Hematopoietic multipotent progenitor cell treated with erythropoietin and hydrocortisone succinate and interleukin-3 and kit ligand, for 15 days (in vitro differentiated cells): ENCODE data around the gene SH3GLB1.
A peak's percentile ranks its signal among the peaks of the same experiment; 100 is the strongest.

Source experiments
- DNase-seq: peaks from one replicate; pipeline ENCODE4 v3.0.0-alpha.2; 2015; ENCODE audit warnings: low spot score

Gene SH3GLB1

GRCh38 chr1:86733340-86733739, 29.0 kb downstream of the SH3GLB1 start:
- no peak for DNase-seq

DNA sequence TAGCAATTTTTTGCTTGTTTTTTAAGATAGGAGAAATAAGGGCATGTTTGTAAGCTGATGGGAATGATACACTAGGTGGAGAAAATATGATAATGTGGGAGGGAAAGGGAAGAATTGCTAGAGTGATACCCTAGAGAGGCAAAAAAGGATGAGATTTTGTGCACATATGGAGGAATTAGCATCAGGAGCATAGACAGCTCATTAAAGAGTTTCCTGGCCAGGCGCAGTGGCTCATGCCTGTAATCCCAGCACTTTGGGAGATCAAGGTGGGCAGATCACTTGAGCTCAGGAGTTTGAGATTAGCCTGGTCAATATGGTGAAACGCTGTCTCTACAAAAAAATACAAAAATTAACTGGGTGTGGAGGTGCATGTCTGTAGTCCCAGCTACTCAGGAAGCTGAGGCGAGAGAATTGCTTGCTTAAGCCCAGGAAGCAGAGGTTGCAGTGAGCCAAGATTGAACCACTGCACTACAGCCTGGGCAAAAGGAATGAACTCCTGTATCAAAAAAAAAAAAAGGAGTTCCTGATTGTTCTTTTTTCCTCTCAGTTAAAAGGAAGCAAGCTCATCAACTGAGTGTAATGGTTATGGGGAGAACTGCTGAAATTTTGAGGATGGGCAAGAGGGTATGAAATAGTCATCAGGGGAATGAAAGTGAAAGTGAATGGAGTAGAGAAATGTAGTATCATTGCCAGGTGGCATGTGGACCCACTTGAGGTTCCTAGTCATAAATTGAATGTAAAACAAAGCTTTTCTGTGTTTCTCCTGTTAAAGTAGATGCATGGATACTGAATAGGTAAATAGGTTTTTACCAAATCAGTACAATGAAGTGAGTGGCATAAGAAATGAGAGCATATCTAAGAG, 35.5 kb downstream of the SH3GLB1 start:
- no peak for DNase-seq

- DNase-seq, result peak; percentile 76
Observed at GRCh38 chr1:86741947-86742572, 37.7 kb downstream of the SH3GLB1 start.

GRCh38 chr1:86747304-86747703, 42.9 kb downstream of the SH3GLB1 start:
- no peak for DNase-seq

DNA sequence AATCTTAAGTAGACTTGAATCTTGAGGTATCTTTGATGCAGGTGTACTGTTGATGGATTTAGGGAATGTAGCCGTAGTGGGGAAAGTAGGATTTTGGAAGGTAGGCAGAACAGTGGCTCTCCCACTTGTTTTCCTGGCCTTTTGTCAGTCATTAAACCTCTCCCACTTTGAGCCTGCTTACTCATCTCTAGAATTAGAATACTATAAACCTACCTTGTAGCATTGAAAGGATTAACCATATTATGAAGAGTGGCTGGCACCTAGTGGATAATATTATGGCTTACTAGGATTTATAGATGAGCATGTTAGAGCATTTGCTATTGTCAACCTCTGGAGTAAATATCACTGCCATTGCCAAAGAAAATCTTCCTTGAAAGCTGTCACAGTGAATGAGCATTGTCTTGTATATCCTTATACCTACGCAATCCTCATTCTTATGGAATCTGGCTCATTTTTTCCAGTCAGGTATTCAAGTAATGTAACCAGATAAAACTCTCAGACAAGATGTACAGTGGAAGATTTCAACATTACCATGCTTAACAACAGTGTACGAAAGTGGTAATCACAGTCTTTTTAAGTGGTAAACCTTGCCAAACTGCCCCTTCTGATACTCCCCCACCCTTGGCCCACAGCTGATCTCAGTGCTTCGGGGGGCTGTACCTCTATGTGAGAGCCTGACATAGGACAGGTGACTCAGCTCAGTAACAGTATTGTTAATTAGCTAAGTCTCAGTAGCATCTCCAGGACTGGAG, 44.4 kb downstream of the SH3GLB1 start:
- no peak for DNase-seq

GRCh38 chr1:86750076-86750475, 45.7 kb downstream of the SH3GLB1 start:
- DNase-seq, result no peak

DNA sequence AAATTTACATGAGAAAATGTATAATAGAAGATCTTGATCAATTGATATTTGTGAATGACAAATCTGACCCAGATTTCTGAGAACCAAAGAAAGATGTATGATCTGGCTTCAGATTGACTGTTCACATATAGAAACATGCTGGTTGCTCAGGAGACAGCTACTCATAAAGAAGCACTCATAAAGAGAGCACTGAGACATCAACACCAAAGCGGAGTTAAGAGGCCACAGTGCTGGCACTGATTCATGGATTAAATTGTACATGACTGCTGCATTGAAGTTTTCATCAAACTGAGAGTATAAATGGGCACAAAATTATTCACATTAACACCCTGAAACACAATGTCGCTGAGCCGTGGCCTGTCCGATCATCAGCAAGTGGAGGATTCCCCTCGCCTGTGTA, 46.2 kb downstream of the SH3GLB1 start:
- no peak for DNase-seq

DNA sequence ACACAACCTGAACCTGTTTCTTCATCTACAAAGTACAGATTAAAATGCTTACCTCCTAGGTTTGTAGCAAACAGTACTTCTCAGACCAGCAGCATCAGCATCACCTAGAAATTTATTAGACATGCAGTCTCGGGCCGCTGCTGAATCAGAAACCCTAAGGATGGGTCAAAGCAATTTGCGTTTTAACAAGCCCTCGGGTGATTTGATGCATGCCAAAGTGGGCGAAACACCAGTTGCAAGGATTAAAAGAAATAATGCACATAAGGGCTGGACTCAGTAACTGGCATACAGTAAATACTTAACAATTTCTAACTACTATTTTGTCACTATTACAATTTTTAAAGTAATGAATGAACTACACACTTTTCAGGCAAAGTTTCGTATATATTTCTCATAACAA, 47.5 kb downstream of the SH3GLB1 start:
- no peak for DNase-seq

DNA sequence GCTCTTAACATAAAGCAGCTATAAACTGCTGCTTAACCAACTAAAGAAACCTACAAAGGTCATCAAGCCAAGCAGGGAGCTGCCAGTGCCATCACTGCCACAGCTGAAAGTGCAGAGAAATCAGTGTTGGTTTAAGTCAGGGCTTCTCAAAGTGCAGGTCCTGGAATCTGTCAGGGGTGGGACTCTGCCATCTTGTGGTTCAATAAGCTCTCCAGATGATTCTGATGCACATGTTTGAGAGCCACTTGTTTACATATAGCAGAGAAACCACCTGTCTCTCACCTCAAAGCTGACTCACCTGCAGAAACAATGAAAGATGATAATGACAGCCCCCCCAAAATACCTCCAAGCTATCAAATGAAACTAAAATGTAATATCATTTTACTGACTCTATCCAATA, 49.3 kb downstream of the SH3GLB1 start:
- DNase-seq, result no peak

GRCh38 chr1:86754265-86754974, 50.0 kb downstream of the SH3GLB1 start:
- DNase-seq, result no peak

- DNase-seq, result no peak
Observed at GRCh38 chr1:86756062-86756406, 51.7 kb downstream of the SH3GLB1 start.

GRCh38 chr1:86757272-86757984, 53.1 kb downstream of the SH3GLB1 start:
- no peak for DNase-seq

GRCh38 chr1:86758570-86758969, 54.2 kb downstream of the SH3GLB1 start:
- no peak for DNase-seq

- DNase-seq, result no peak
Observed at GRCh38 chr1:86760199-86760598, 55.8 kb downstream of the SH3GLB1 start.

GRCh38 chr1:86762336-86762735, 58.0 kb downstream of the SH3GLB1 start:
- no peak for DNase-seq

DNA sequence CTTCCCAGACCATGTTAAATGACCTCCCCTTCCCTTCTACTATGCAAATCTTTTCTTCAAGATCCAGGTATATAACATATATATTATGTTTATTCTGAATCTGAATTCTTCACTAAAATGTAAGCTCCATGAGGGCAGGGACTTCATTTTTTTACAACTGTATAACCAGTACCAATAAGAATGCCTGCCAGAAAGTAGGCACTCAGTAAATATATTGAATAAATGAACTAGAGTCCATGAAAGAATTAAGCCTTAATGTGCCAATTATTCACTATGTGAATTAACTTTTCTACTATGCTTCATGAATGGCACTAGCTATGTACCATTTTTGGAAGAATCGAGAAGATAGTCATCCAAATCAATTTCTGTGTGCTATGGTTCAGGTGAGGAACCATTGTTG, 60.1 kb downstream of the SH3GLB1 start:
- DNase-seq, result no peak

- DNase-seq, result peak; percentile 16
Observed at GRCh38 chr1:86765073-86765472, 60.7 kb downstream of the SH3GLB1 start.

DNA sequence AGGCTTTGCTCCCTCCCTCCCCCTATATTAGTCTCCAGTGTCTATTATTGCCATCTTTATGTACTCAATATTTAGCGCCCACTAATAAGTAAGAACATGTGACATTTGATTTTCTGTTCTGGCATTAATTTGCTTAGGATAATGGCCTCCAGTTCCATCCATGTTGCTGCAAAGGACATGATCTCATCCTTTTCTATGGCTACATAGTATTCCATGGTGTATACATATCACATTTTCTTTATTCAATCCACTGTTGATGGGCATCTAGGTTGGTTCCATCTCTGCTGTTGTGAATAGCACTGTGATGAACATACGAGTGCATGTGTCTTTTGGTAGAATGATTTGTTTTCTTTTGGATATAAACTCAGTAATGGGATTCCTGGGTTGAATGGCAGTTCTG, 61.3 kb downstream of the SH3GLB1 start:
- no peak for DNase-seq

DNA sequence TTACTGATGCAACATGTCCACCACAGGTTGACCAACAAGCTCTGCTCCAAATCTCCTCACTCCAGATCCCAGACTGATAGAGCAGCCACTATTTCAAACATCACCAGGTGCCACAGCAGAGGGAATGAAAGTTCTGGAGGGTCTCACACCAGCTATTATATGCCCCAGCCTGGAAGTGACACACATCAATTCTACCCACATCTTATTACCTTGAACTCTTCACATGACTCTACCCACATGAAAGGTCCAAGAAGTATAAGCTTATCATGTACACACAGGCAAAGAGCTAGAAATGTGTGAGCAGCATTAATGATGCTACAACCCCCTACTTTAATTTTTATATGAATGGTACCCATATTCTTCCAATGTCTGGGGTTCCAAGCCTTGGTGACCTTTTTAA, 64.2 kb downstream of the SH3GLB1 start:
- DNase-seq, result no peak

- no peak for DNase-seq
Observed at GRCh38 chr1:86769065-86769464, 64.7 kb downstream of the SH3GLB1 start.

DNA sequence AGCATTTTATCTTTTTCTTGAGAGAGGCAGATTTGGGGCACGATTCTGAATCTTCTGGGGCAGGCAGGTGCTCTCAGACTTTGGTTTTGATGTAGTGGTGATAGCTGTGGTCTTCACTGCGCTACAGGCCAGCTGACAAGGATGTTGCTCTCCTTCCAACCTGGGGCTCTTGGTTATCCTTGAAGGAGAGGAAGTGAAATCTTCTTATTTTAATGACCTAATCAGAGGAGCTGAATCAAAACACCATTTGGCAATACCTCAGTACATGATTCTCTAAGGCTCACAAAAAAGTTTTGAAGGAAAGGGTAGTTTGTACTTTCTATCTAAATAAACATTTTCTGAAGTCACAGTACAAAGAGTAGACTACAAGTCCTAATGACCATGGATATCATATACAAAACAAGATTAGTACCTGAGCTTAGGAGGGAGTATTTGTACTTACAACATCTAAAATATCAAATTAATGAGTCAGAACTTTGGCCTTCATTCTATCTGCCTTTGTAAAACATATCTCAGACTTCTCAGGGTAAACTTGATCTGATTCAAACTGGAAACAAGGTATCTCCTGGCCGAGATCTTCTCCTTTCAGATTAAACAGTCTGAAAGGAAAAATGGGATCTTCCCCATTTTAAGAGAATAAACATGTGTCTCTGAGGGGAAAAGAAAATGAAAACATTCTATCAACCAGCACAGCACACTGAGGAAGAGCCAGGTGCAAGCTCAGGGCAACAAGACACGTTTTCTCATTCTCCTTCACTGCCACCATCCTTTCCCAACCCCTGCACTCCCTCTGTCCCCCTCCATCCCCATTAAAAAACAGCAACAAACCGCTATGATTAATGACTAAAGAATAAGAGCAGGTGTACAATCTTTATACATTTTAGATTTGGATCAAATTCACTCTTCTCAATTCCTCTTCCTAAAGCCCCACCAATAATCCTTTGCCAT, 69.2 kb downstream of the SH3GLB1 start:
- no peak for DNase-seq
